Measurements from ENCODE around the gene RAPGEF1. TPM values are rescaled to one million over a fixed set of nuclear protein-coding genes. Genes with fewer than 3 reads are reported as not detected.

Gene RAPGEF1
- total and polyA plus RNA-seq, 12 donors, result 39.6 to 135 (median 111) TPM

DNA sequence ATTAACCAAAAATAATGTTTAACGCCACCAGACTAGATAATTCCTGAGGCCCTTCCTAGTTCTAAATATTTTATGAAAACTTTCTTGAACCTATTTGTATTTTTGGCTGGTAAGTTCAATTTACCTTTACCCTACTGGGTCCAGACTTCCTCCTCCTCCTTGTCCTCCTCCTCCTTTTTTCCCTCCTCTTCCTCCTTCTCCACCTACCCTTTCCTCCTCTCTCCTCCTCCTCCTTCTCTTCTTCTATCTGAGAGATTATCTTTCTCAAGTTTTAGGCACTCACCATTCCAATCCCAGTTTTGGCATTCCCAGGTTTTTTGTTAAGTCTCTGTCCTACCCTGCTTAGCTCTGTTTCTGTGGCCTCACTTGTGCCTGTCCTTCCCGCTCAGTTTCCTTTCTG is 24.7 kb upstream of the RAPGEF1 start:
- H3K4me3 ChIP-seq, result no peak overlapping the region
- DNase-seq (no peak), ATAC-seq (no peak)
- intact Hi-C loops (cut with DNase I), result loop anchor here in 6 of 10 donors (5.0 kb wide), 5 partner anchors 403 to 503 kb away; no protein-coding TSS in a partner anchor
- no peaks in the 10 kb centered on the region for H3K36me3 ChIP-seq
- peaks cover 0 to 8% (median 4%) of the 10 kb centered on the region in 9 donors for H3K4me1 ChIP-seq
- WGBS, 2 donors, result 73 to 78% methylated on average over 2 of the region's 2 CpGs
- TF ChIP-seq, protein P1, sequence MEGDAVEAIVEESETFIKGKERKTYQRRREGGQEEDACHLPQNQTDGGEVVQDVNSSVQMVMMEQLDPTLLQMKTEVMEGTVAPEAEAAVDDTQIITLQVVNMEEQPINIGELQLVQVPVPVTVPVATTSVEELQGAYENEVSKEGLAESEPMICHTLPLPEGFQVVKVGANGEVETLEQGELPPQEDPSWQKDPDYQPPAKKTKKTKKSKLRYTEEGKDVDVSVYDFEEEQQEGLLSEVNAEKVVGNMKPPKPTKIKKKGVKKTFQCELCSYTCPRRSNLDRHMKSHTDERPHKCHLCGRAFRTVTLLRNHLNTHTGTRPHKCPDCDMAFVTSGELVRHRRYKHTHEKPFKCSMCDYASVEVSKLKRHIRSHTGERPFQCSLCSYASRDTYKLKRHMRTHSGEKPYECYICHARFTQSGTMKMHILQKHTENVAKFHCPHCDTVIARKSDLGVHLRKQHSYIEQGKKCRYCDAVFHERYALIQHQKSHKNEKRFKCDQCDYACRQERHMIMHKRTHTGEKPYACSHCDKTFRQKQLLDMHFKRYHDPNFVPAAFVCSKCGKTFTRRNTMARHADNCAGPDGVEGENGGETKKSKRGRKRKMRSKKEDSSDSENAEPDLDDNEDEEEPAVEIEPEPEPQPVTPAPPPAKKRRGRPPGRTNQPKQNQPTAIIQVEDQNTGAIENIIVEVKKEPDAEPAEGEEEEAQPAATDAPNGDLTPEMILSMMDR (IDR thresholded peaks at IDR 0.05), result no peak
- no peaks in the 10 kb centered on the region for H3K9me3 ChIP-seq
- no peak overlapping the region for H3K27ac ChIP-seq
- H3K27me3 ChIP-seq, result peaks cover 0 to 13% (median 7%) of the 10 kb centered on the region in 7 donors

- ATAC-seq, result peak; percentile 89 to 94 (median 92)
Observed at GRCh38 chr9:131762356-131762932, 22.6 kb upstream of the RAPGEF1 start.

DNA sequence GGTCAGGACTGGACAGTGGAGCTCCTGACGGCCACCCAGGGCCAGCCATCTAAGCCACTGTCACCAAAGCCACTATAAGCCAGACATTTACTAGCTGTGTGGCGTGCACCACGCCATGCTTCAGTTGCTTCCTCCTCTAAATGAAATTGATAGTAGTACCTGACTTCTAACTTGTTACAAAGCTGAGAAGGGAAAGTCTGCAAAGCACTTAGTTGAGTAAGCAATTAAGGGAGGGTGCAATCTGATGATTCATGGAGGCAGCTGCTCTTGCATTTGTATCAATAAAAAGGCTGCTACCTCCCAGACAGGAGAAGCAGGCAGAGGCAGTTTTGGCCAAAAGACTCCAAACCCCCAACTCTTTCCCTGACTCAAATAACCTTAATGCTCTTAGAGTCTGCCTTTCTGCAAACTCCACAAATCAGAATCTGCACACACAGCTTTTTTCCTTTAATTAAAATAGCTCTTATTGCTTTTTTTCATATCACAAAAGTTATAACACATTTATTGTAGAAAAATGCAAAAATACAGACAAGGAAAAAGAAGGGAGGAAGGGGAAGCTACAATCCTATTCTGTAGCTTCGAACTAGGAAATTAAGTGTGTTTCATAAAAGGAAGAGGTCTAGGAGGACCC is 19.3 kb upstream of the RAPGEF1 start:
- peaks cover 0 to 39% (median 27%) of the 10 kb centered on the region in 7 donors for H3K27me3 ChIP-seq
- intact Hi-C loops (cut with DNase I), result loop anchor here in 2 of 10 donors (2.0 to 5.0 kb wide), 2 partner anchors 478 to 503 kb away; no protein-coding TSS in a partner anchor
- DNase-seq (no peak), ATAC-seq (no peak)
- 65 to 75% methylated on average over 4 of the region's 4 CpGs for WGBS, 2 donors
- H3K4me3 ChIP-seq, result no peak overlapping the region
- no peaks in the 10 kb centered on the region for H3K9me3 ChIP-seq
- peaks cover 0 to 12% (median 8%) of the 10 kb centered on the region in 9 donors for H3K4me1 ChIP-seq
- TF ChIP-seq, protein P1 (IDR thresholded peaks at IDR 0.05), result no peak
- no peak overlapping the region for H3K27ac ChIP-seq
- H3K36me3 ChIP-seq, result no peaks in the 10 kb centered on the region

More at GRCh38 chr9:131762356-131762932, 22.6 kb upstream of the RAPGEF1 start:
- WGBS, 2 donors, result 9 to 11% methylated on average over 38 of the region's 38 CpGs
- TF ChIP-seq, protein P1 (IDR thresholded peaks at IDR 0.05), result peak; percentile 83 to 97 (median 96)
- Histone ChIP-seq H3K36me3 (no peaks in the 10 kb centered on the region), H3K27me3 (peaks cover 0 to 17% (median 9%) of the 10 kb centered on the region in 7 donors), H3K27ac (no peak overlapping the region), H3K4me1 (peaks cover 0 to 8% (median 4%) of the 10 kb centered on the region in 9 donors), H3K9me3 (no peaks in the 10 kb centered on the region), H3K4me3 (no peak overlapping the region)
- intact Hi-C loops (cut with DNase I), result loop anchor here (1.0 to 5.0 kb wide), 12 partner anchors 401 to 506 kb away; no protein-coding TSS in a partner anchor
- DNase-seq, result peak; percentile 53 to 79

DNA sequence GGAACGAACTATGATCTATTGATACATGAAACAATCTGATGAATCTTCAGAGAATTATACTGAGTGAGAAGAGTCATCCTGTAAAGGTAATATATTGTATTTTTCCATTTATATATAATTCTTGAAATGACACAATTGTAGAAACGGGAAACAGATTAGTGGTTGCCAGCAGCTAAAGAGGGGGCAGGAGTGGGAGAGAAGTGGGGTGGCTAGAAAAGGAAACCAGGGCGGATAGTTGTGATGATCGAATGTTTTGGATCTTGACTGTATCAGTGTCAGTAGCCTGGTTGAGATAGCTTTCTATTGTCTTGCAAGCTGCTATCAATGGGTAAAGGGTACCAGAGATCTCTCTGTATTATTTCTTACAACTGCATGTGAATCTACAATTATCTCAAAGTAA is 17.7 kb upstream of the RAPGEF1 start:
- TF ChIP-seq, protein P1 (IDR thresholded peaks at IDR 0.05), result no peak
- intact Hi-C loops (cut with DNase I), result loop anchor here in 1 of 10 donors (5.0 kb wide), 1 partner anchor 505 kb away; no protein-coding TSS in a partner anchor
- Histone ChIP-seq H3K27me3 (peaks cover 0 to 39% (median 27%) of the 10 kb centered on the region in 7 donors), H3K4me3 (no peak overlapping the region), H3K4me1 (peaks cover 0 to 10% (median 5%) of the 10 kb centered on the region in 9 donors), H3K9me3 (no peaks in the 10 kb centered on the region), H3K36me3 (no peaks in the 10 kb centered on the region), H3K27ac (no peak overlapping the region)
- DNase-seq (no peak), ATAC-seq (no peak)
- 48 to 51% methylated on average over 4 of the region's 4 CpGs for WGBS, 2 donors
